Mammary epithelial cell (primary cell): ENCODE results near the gene MAP3K15.

Experiments used
- EZH2 ChIP-seq: IDR thresholded peaks from 2 replicates; pipeline ENCODE4 v1.6.1; 2012; ENCODE audit warnings: low read length, inconsistent platforms, borderline replicate concordance
- TF ChIP-seq, protein P1 (sequence below), 2 donors: IDR thresholded peaks in 1 of 2; conservative IDR thresholded peaks in 1 of 2; 2 replicates each; pipeline ENCODE4 v1.5.1; 2011 to 2012; ENCODE audit warnings: inconsistent platforms in 2 of 2, low read length in 2 of 2, mild to moderate bottlenecking in 2 of 2, control low read depth in 1 of 2, low read depth in 1 of 2; ENCODE audit not compliant: insufficient read depth in 1 of 2; ENCODE audit errors: extremely low read depth in 1 of 2

DNA sequence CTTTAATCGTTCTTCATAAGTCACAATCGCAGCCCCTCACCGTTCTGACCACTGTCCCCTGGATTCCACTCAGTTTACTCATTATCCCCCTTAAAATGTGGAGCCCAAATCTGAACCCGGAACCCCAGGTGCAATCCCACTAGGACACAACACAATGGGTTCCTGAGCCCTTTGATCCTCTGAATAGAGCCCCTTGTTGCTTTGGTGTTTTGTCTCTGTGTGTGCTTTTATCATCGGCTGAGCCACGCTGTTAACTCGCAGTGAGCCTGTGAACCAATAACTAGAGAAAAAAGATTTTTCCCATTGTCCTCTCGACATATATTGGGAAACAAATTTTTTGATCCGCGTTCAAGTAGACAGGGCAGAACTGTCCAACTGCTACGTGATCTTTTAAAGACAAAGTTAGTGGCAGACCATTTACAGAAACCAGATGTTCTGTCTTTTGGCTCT is 172.2 kb downstream of the MAP3K15 start:
- TF ChIP-seq EZH2: no peak
- TF ChIP-seq, protein P1, sequence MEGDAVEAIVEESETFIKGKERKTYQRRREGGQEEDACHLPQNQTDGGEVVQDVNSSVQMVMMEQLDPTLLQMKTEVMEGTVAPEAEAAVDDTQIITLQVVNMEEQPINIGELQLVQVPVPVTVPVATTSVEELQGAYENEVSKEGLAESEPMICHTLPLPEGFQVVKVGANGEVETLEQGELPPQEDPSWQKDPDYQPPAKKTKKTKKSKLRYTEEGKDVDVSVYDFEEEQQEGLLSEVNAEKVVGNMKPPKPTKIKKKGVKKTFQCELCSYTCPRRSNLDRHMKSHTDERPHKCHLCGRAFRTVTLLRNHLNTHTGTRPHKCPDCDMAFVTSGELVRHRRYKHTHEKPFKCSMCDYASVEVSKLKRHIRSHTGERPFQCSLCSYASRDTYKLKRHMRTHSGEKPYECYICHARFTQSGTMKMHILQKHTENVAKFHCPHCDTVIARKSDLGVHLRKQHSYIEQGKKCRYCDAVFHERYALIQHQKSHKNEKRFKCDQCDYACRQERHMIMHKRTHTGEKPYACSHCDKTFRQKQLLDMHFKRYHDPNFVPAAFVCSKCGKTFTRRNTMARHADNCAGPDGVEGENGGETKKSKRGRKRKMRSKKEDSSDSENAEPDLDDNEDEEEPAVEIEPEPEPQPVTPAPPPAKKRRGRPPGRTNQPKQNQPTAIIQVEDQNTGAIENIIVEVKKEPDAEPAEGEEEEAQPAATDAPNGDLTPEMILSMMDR (conservative IDR thresholded peaks at IDR 0.05 in 1 of 2, IDR thresholded peaks at IDR 0.05 in 1 of 2; ENCODE audit: extremely low read depth in 1 of 2, insufficient read depth in 1 of 2, low read depth in 1 of 2, low read length in 2 of 2): no peak
